Endodermal cell (in vitro differentiated cells): ENCODE measurements around the gene PHLPP1. TPM values are rescaled to one million over a fixed set of nuclear protein-coding genes. Genes with fewer than 3 reads are reported as not detected.
A peak's percentile ranks its signal among the peaks of the same experiment; 100 is the strongest.

ENCODE experiments used
- DNase-seq: peaks from one replicate; pipeline ENCODE4 v3.0.0-alpha.2; 2017
- H3K27ac ChIP-seq: 2 replicates; pipeline ENCODE4 v1.5.1; 2013; ENCODE audit warnings: mild to moderate bottlenecking, low read depth, low read length, moderate library complexity
- H3K27me3 ChIP-seq: 2 replicates; pipeline ENCODE4 v1.6.1; 2013; ENCODE audit warnings: mild to moderate bottlenecking, low read length, moderate library complexity; ENCODE audit not compliant: insufficient read depth, control insufficient read depth, poor library complexity, severe bottlenecking
- H3K36me3 ChIP-seq: 2 replicates; pipeline ENCODE4 v1.7.0; 2013; ENCODE audit warnings: mild to moderate bottlenecking, low read length, moderate library complexity; ENCODE audit not compliant: control insufficient read depth, insufficient read depth
- H3K4me1 ChIP-seq: one replicate; pipeline ENCODE4 v1.7.0; 2013; ENCODE audit warnings: low read length; ENCODE audit not compliant: control insufficient read depth, insufficient read depth
- H3K4me3 ChIP-seq: 2 replicates; pipeline ENCODE4 v1.5.1; 2013; ENCODE audit warnings: mild to moderate bottlenecking, low read length, moderate library complexity
- H3K9ac ChIP-seq: 2 replicates; pipeline ENCODE4 v1.6.1; 2013; ENCODE audit warnings: mild to moderate bottlenecking, low read length, moderate library complexity; ENCODE audit not compliant: poor library complexity, severe bottlenecking; ENCODE audit errors: extremely low read depth
- H3K9me3 ChIP-seq: 2 replicates; pipeline ENCODE4 v1.6.1; 2013; ENCODE audit warnings: mild to moderate bottlenecking, low read length, moderate library complexity; ENCODE audit not compliant: control insufficient read depth
- H3K27ac Mint-ChIP-seq: 2 replicates; pipeline ENCODE4 v1.8.0; 2020; ENCODE audit warnings: mixed read lengths
- H3K27me3 Mint-ChIP-seq: 2 replicates; pipeline ENCODE4 v1.8.0; 2021; ENCODE audit warnings: mild to moderate bottlenecking, mixed read lengths; ENCODE audit not compliant: insufficient read depth
- H3K36me3 Mint-ChIP-seq: 2 replicates; pipeline ENCODE4 v1.8.0; 2020; ENCODE audit warnings: low read depth, mixed read lengths
- H3K4me1 Mint-ChIP-seq: 2 replicates; pipeline ENCODE4 v1.8.0; 2020; ENCODE audit warnings: mixed read lengths
- H3K4me3 Mint-ChIP-seq: 2 replicates; pipeline ENCODE4 v1.8.0; 2020; ENCODE audit warnings: mild to moderate bottlenecking, moderate library complexity, mixed read lengths
- H3K9me3 Mint-ChIP-seq: 2 replicates; pipeline ENCODE4 v1.8.0; 2020; ENCODE audit warnings: mild to moderate bottlenecking, mixed read lengths
- CTCF ChIP-seq: fragments of 200-600 bp; sonication (generic); conservative IDR thresholded peaks from 2 replicates; pipeline ENCODE4 v1.5.0; 2021; ENCODE audit warnings: antibody characterized with exemption, mild to moderate bottlenecking
- WGBS, 2 experiments: methylation state at CpG; one replicate each; pipeline versions ENCODE4 v1.1.5 to v1.1.7; 2013; ENCODE audit warnings: missing lambda C conversion rate in 2 of 2, mixed read lengths in 1 of 2; ENCODE audit not compliant: insufficient coverage in 1 of 2, insufficient read length in 1 of 2; 5-methylcytosine and 5-hydroxymethylcytosine counted together
- total RNA-seq, 2 donors: library from RNA; stranded (reverse); fragmentation: NEBNext Ultra II Directional in 1 of 2; extraction: Animal tissue kit (Norgen Biotek cat#: 25700) in 1 of 2; gene quantifications; 2 replicates in 1 of 2; 3 replicates in 1 of 2; pipeline ENCODE4 v1.2.1, GENCODE V29; 2021

The PHLPP1 gene
- total RNA-seq, 2 donors from 2014 or later = 19.8 to 28.1 TPM

DNA sequence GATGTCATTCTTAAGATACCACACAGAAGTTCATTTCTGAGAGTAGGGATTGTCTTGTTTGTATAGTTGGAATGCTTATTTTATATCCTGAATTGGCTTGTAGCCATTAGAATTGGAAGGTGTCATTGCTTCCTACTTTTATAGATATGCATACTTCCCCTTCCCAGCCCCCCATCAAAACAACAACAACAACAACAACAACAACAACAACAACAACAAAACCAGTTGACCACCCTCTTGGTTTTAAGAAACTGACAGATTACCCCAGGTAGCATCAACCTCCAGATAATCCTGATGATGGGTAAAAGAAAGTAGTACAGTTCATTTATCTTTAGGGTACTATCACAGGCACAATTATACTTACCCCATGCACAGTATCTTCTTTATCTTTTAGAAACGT is 20.0 kb downstream of the PHLPP1 start:
- H3K27ac Mint-ChIP-seq = no peak overlapping the region
- no peaks in the 10 kb centered on the region for H3K4me1 ChIP-seq
- no peak for TF ChIP-seq CTCF
- no peak for DNase-seq
- H3K27me3 ChIP-seq = no peaks in the 10 kb centered on the region
- H3K4me3 ChIP-seq = no peak overlapping the region
- H3K9ac ChIP-seq = no peak overlapping the region
- H3K36me3 ChIP-seq = no peaks in the 10 kb centered on the region
- H3K4me3 Mint-ChIP-seq = no peak overlapping the region
- H3K4me1 Mint-ChIP-seq = peaks cover 25% of the 10 kb centered on the region
- 100% methylated on average over 1 of the region's 1 CpG; no CpG with 5 or more reads in 1 of the 2 experiments for WGBS, 2 experiments
- H3K9me3 Mint-ChIP-seq = peaks cover 13% of the 10 kb centered on the region
- peaks cover 22% of the 10 kb centered on the region for H3K9me3 ChIP-seq
- no peaks in the 10 kb centered on the region for H3K27me3 Mint-ChIP-seq
- H3K27ac ChIP-seq = no peak overlapping the region
- peaks cover 25% of the 10 kb centered on the region for H3K36me3 Mint-ChIP-seq

DNA sequence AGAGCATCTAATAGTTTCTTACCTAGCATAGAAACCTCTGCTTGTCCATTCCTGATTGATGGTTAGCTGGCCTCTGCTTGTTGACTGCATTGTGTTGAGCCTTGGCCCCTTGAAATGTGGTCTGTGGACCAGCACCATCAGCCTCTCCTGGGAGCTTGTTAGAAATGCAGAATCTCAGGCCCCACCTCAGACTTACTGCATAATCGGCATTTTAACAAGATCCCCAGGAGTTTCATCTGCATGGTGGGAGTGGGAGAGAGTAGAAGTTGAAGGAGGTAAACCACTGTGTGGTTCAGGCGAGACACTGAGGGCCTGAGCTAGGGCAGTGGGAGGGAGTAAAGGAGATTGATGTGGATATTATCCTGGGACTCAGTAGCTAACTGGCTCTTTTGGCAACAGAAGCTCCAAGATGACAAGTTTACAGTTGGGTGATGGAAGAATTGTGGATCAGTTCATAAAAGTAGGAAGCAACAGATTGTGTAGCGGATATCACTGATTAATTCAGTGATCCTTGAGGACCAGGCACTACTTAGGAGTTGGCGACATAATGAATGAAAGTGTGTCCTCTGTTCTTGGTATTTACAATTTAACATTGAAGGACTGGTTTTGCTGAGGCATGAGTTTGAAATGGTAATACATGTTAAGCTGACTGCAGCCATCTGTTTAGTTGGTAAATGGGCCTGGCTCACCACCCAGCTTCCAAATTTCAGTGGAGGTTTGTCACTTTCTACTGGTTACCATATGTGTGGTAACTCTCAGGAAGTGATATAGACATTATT is 20.9 kb downstream of the PHLPP1 start:
- WGBS, 2 experiments = 93 to 95% methylated on average over 3 to 4 of the region's 4 CpGs
- peaks cover 30% of the 10 kb centered on the region for H3K4me1 Mint-ChIP-seq
- no peaks in the 10 kb centered on the region for H3K36me3 ChIP-seq
- H3K4me1 ChIP-seq = no peaks in the 10 kb centered on the region
- DNase-seq = no peak
- no peaks in the 10 kb centered on the region for H3K27me3 ChIP-seq
- H3K9ac ChIP-seq = no peak overlapping the region
- no peaks in the 10 kb centered on the region for H3K27me3 Mint-ChIP-seq
- no peak overlapping the region for H3K4me3 ChIP-seq
- peaks cover 20% of the 10 kb centered on the region for H3K36me3 Mint-ChIP-seq
- H3K4me3 Mint-ChIP-seq = no peak overlapping the region
- no peak overlapping the region for H3K27ac Mint-ChIP-seq
- no peak overlapping the region for H3K27ac ChIP-seq
- H3K9me3 Mint-ChIP-seq = peaks cover 12% of the 10 kb centered on the region
- peaks cover 20% of the 10 kb centered on the region for H3K9me3 ChIP-seq
- no peak for TF ChIP-seq CTCF

DNA sequence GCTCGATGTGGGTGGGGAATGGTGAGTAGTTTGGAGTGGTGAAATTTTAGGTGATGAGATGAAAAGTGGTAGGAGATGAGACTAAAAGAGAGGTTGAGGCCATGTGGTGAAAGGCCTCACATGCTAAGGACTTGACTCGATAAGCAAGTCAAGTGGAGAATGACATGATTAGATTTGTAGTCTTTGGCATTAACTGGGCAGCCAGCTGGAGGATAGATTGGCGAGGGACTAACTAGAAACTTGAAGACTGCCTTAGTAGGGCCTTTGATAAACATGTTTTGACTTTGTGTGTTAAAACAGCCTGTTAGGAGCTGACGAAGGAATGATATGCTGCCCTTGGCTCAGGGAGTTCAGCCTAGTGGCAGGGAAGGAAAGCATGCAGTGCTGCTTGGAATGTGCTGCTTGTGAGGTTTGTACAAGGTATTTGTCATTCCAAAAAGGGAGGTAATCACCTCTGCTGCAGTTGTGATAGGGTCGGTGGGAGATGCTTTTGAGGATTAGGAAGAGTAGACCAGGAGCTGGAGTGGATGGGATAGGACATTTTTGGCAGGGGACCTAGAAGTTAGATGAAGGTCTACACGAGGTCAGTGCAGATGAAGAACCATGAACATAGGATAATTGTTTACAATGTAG is 22.0 kb downstream of the PHLPP1 start:
- Histone ChIP-seq H3K9ac (no peak overlapping the region), H3K9me3 (peaks cover 9% of the 10 kb centered on the region), H3K4me3 (no peak overlapping the region), H3K4me1 (peaks cover 2% of the 10 kb centered on the region), H3K27me3 (no peaks in the 10 kb centered on the region), H3K36me3 (no peaks in the 10 kb centered on the region), H3K27ac (no peak overlapping the region)
- peak; percentile 40 for TF ChIP-seq CTCF
- no peak for DNase-seq
- no peak overlapping the region for H3K4me3 Mint-ChIP-seq
- peaks cover 40% of the 10 kb centered on the region for H3K4me1 Mint-ChIP-seq
- 93 to 94% methylated on average over 6 of the region's 6 CpGs for WGBS, 2 experiments
- H3K36me3 Mint-ChIP-seq = peaks cover 10% of the 10 kb centered on the region
- H3K27me3 Mint-ChIP-seq = no peaks in the 10 kb centered on the region
- H3K9me3 Mint-ChIP-seq = peaks cover 2% of the 10 kb centered on the region
- peak overlapping the region; percentile 31 for H3K27ac Mint-ChIP-seq
